SK-N-MC (cell line): ENCODE measurements around the gene RBM4.

Experiments used
- EZH2 ChIP-seq: fragments of 200-600 bp; sonication (generic); IDR thresholded peaks from one replicate; pipeline ENCODE4 v1.6.1; 2017; ENCODE audit warnings: antibody characterized with exemption
- FOXP2 ChIP-seq: optimal IDR thresholded peaks from 2 replicates; pipeline ENCODE3; 2011; ENCODE audit warnings: mild to moderate bottlenecking, moderate library complexity; ENCODE audit not compliant: insufficient read depth; ENCODE audit errors: extremely low read length, control extremely low read depth
- POLR2AphosphoS5 ChIP-seq: IDR thresholded peaks from 2 replicates; pipeline ENCODE4 v1.6.1; 2012; ENCODE audit warnings: mild to moderate bottlenecking, low read depth, low read length, borderline replicate concordance

GRCh38 chr11:66665369-66665768 lies 26.9 kb downstream of the RBM4 start:
- TF ChIP-seq EZH2, result no peak
- no peak for TF ChIP-seq POLR2AphosphoS5
- TF ChIP-seq FOXP2, result no peak
